Epidermal melanocyte (primary cell): ENCODE results near the gene KCNN2.

Source experiments
- DNase-seq: peaks from one replicate; pipeline ENCODE4 v3.0.0; 2011; ENCODE audit warnings: low spot score; ENCODE audit not compliant: insufficient read length

KCNN2 gene

DNA sequence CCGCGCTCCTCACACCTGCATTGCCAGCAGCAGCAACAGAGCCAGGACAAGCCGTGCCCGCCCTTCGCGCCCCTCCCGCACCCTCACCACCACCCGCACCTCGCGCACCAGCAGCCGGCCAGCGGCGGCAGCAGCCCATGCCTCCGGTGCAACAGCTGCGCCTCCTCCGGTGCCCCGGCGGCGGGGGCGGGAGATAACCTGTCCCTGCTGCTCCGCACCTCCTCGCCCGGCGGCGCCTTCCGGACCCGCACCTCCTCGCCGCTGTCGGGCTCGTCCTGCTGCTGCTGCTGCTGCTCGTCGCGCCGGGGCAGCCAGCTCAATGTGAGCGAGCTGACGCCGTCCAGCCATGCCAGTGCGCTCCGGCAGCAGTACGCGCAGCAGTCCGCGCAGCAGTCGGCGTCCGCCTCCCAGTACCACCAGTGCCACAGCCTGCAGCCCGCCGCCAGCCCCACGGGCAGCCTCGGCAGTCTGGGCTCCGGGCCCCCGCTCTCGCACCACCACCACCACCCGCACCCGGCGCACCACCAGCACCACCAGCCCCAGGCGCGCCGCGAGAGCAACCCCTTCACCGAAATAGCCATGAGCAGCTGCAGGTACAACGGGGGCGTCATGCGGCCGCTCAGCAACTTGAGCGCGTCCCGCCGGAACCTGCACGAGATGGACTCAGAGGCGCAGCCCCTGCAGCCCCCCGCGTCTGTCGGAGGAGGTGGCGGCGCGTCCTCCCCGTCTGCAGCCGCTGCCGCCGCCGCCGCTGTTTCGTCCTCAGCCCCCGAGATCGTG lies 517 bp downstream of the KCNN2 start:
- DNase-seq: no peak

DNA sequence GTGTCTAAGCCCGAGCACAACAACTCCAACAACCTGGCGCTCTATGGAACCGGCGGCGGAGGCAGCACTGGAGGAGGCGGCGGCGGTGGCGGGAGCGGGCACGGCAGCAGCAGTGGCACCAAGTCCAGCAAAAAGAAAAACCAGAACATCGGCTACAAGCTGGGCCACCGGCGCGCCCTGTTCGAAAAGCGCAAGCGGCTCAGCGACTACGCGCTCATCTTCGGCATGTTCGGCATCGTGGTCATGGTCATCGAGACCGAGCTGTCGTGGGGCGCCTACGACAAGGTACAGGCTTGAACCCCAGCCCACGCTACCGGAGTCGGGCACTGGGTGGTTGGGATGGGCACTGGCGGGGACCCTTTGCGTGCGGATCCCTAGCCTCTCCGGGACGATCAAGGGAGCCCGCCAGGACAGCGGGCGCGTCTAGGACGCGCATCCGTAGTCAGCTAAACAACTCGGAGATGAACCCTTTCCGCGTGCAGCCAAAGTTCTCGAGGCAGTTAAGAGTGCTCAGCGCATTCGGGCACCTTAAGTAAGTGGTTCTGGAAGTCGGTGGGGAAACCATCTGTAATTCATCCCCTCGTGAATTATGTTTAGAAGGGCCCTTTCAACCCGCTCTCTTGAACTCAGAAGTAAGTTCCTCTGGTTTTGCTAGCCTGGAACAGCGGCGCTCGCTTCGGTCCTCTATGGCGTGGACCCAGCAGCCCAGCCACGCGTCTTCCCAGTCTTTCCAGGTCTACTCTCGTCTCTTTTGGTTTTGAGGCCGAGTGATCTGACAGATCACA lies 1.3 kb downstream of the KCNN2 start:
- no peak for DNase-seq

DNA sequence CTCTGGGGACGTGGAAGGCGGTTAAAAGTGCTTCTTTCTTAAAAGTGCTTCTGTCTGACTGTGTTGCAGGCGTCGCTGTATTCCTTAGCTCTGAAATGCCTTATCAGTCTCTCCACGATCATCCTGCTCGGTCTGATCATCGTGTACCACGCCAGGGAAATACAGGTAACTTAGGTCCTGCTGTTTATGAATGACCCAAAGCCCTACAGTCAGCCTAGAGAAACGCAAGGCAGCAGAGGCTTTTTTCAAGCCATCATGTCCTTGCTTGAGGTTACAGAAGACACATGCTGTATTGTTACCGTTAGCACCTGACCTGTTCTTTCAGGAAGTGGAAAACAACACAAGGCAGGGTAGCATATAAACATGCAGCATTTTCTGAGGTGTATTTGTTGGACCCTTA lies 2.0 kb downstream of the KCNN2 start:
- DNase-seq: no peak

DNA sequence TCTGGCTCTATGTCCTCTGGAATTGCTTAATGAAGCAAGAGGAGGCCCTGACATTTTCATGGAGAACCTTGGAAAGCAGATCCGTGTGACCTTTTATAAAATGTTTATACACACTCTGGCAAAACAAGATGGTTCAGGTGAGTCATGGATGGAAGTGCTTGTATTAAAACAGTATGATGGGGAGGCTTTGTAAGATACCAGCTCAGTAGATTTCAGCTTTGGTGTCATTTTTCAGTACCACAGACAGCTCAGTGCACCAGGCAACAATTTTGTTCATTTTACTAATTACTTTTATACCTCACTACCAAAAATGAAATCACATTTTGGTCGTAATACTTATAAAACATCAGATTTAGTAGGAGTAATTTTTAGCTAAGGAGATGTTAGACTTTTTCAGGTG lies 5.2 kb downstream of the KCNN2 start:
- no peak for DNase-seq

DNA sequence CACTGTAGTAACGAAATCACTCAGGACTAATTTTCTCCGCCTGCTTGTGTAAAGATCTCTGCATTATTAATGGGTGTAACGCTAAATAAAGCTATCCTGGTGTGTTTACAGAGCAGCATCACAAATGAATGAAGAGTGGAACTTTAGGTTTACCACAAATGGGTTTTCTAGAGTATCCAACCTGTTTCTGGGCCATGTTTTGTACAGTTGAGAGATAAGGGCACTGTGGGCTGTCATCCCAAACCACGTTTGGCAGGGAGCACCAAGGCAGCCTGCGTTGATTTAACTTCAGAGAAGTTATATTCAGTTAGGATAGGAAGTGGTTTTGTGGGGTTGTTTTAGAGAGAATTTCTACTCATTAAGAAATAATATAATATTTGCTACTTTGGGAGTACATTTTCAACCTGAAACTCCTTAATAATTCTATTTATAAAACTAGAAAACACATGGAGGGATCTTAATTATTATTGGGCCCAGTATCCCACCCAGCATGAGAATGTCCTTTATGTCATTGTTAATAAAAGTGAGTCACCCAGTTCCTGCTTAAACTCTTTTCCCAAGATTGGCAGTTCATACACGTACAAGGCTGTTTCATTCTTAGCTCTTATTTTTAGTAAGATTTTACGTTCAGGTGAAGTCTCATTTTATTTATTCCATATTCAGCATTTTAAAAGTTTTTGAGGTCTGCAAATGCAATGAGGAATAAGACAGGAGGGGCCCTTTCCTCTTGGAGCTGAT lies 8.0 kb downstream of the KCNN2 start:
- DNase-seq: no peak

DNA sequence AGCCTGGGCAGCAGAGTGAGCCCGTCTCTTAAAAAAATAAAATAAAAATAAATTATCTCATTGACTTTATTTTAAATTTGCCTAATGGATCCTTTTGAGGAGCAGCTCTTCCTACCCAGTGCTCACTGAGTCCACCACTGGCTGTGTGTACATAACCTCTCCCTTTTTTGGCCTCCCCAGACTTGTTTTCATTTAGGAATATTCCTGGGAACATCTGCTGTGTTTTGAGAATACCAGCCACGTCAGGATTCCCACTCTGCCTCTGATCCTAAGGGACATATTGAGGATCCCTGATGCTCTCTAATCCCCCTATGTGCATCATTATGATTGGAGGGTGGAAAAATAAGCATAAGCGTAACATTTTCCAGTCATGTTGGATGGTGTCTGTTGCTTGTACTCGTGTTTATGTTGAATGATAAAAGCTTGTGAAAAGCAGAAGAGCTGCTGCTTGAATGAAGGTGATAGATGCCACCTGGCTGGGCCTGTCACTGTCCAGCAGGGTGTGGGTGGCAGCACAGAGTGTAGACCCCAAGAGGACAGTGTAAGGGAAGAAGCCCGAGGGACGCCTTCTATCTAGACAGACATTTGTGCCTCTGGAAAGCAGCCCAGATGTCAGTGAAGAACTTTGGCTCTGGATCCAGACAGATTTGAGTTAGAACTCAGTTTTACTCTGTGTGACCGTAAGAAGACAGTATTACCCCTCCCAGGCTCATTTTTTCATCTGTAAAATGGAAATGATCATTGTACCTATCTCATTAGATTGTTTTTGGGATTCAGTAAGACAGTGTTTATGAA lies 15.4 kb downstream of the KCNN2 start:
- no peak for DNase-seq

DNA sequence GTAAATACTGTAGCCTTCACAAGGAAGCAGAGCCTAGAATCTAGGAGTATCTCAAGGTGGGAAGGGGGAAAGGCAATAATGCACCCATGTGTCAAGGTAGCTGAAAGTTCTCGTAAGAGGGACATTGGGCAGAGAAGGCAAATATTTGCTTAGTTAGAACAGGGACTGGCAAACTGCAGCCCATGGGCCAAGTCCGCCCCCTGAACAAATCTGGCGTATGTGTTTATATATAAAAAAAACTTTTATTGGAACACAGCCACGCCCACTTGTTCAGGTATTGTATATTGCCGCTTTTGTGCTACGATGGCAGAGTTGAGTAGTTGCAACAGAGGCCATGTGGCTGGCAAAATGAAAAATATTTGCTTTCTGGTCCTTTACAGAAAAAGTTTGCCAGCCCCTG lies 16.1 kb downstream of the KCNN2 start:
- DNase-seq: no peak

DNA sequence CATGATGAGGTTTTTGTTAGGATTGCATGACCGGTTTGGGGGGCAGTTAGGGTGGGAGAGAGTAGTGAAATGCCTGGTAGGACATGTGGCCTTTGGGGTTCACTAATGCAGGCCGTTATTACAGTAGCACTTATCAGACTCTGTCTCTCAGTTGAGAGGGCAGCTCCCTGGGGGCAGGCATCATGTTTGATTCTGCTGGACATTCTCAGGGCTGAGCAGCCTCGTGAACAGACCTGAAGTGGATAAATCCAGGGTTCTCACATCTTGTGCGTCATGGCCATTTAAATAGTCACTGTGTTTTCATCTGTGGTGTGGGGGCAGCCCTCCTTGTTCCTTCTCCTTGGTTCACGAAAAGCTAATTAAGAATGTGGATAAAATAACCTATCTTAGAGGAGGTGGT lies 18.9 kb downstream of the KCNN2 start:
- DNase-seq: no peak

DNA sequence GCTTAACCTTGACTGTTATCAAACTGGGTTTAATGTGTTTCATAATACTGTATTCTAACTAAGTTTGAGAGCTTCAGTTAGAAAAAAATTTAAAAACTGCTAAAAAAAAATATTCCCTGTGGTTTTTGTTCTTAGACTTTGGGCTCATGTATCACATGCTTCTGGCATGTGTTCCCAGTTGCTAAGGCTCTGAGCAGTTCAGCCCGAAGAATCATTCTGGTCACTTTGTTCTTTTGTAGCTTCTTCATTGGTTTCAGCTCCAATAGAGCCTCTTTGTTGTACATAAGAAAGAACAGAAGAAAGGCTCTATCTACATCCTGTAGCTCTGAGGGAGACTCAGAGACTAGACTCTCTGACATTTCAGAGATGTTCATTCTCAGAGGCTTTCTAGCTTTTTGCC lies 25.6 kb downstream of the KCNN2 start:
- peak; percentile 56 for DNase-seq

DNA sequence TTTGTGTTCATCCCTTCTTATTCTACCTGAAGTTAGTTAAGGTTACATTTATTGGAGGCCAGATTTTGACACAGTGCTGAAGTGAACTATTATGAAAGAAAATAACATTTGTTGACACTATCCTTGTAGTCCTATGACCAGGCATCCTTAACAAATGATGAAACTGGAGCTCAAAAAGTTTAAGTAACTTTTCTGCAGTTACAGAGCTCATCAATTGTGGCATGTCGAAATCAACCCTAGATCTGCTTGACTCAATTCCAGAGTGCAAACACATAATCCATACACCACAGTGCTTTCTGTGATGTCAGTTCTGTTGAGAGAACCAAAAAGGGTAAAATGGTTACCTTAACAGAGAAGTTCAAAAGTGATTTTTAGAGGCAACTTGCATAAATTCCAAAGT lies 28.6 kb downstream of the KCNN2 start:
- DNase-seq: no peak

DNA sequence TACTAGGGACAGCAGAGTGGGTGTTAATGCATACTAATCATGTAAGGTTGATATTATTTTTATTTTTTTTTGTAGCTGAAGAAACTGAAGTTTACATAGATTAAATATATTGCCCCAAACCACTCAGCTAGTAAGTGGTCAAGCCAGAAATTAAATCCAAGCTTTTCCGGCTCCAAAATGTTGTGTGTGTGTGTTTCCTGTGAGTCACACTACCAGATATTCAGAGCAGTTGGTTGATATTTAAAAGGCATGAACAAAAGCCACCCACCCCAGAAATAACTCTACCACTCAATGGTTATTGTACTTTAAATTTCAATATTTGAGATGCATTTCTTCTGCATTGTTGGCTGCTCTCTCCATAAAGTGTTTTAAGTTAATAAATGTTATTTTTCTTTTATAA lies 29.5 kb downstream of the KCNN2 start:
- no peak for DNase-seq

DNA sequence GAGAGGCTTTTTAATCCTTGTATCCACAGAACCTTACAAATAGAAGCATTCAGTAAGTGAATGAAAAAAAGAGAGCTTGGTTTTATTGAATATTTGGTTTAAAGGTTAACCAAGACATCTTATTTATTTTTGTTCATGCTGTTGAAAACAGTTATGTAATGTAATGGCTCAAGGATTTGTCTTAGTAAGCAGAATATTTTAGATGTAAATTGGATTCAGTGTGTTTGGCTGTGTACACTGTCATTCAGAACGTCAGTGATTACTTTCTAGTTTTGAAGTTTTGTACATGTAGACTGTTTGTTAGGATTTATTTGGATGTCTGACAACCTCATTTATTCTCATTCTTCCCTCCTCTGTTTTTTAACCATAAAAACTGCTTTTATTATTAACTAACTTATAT lies 31.3 kb downstream of the KCNN2 start:
- no peak for DNase-seq

DNA sequence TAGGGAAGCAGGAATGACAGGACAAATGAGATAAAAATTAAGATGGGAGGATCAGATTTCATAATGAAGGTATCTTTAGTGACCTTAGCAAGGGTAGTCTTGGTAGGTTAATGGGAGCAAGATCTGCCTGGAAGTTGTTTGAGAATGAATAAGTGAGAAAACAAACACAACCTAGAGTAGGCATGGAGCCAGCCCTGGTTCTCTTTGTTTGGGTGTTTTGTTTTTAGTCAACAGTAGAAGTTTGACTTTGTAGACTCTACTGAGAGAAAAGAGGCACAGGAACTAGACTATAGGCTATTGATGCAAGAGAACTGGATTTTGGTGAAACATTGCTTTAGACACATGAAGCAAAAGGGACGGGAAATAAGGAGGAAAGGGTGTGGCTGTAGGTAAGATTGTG lies 40.3 kb downstream of the KCNN2 start:
- DNase-seq: no peak

DNA sequence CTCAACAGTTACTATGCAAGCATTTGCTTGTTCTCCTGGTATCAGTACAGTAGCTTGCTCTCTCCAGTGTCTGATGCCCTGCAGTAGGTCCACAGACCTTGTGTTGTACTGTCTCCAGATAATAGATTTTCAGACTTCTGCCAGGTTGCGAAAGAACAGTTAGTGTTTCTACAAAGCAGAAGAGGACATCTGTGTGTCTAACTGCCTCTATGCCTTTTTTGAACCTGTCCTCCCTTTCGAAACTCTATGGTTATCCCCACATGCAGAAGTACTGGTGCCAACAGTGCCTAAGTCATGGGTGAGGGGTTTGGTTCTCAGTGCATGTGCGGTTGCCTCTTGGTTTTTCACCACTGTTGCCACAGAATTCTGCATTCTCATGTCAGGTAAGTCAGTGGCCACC lies 45.9 kb downstream of the KCNN2 start:
- DNase-seq: no peak

DNA sequence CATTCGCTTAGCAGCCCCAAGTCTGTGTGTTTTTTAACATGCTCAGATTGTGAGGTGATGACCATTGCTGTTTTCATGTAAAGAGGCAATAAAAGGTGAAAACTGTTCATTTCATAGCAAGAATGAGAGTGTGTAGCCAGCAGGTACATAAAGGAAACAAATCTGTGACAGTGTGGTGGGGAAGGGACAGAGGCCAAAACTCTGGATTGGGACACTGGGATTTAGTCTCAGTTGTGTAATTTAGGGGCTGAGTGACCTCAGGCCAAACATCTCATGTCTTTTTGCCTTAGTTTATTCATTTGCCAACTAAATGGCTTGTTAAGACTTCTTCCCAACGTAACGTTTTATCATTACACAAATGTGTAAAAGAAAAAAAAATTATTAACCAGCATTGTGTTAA lies 47.0 kb downstream of the KCNN2 start:
- DNase-seq: no peak

DNA sequence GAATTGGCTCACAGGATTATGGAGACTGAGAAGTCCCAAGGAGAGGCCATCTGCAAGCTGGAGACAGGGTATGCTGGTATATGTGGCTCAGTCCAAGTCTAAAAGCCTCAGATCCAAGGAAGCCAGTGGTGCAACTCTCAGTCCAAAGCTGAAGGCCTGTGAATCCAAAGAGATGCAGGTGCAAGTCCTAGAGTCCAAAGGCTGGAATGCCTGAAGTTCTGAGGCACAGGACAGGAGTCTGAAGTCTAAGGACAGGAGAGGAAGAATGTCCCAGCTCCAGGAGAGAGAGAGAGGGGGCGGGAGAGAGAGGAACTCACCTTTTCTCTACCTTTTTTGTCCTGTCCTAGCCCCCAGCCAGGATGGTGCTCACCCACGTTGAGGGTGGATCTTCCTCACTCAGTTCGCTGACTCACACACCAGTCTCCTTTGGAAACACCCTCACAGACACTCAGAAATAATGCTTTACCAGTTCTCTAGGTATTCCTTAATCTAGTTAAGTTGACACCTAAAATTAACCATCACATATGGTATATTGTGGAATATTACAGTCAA lies 49.6 kb downstream of the KCNN2 start:
- no peak for DNase-seq

DNA sequence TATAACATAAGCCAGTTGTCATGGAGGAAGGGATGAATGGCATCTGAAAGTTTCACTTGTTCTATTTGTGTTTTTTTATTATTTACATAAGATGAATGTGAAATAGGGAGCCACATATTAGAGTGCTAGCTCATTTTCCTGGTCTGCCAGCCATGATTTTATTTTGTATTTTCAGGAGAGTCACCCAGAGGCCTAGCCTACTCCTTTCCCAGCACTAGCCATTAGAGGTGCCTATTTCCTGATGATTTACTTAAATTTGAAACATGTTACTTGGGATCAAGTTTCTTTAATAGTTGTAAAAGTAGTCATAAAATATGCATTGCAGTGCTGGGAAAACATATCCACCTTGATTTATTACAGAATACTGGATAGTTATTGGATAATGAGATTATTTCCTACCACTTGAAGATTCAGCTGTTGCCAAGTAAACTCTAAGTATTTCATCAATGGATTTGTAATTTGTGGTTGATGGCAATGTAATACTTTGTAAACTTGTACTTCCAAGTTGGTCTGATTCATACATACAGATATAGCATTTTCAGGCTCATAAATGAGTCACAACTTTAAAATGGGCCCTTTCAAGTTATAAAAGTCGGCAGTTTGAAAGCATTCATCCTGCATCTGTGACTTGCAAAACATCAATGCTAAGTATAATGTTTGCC lies 50.8 kb downstream of the KCNN2 start:
- DNase-seq: no peak

DNA sequence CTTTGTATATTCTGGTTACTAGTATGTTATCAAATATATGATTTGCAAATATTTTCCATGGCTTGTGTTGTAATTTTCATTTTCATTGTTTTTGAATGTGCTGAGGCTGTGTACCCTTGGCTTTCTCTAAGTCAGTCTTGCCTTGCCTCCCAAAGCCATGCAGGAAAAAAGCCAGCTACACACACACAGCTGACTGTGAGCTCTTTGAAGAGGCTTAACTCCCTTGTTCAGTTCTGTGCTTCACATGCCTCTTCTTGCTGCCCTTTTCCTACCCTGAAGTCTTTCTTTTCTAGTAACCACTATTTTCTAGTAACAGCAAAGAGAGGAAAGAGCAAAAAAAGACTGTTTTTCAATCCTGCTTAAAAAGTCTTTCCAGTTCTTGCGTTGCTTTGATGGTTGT lies 53.9 kb downstream of the KCNN2 start:
- DNase-seq: no peak

DNA sequence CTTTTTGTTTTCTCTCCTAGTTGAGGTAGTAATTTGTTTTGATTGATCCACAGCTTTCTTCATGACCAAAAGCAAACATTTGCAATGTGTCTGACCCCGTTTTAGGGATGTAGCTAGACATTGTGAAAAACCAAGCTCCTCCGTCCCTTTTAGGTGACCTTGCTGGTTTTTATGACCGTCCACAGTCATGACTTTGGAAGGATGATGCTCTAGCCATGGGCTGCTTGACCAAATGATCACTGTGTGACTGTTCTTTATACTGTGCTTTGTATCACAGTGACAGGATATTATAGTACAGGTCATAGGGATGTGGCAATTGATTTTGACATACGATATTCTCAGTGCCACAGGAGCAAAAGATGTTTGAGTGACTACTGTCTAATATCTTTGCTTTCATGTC lies 54.4 kb downstream of the KCNN2 start:
- DNase-seq: no peak

DNA sequence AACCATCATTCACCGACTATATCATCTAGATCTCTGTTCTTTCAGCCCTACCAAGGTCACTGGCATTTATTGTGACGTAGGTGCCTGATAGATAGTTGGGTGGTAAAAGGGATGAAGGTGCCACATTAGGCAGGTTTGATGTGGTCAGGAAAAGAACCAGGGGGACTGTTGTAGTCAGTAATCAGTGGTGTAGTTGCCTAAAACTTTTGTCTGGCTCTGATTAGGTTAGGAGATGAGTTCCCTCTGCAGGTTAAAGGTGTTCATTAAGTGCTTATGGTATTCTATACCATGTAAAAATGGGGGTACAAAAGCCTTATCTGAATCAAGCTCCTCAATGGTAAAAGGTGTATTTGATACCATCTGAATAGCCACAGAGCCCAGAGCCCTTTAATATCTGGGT lies 55.6 kb downstream of the KCNN2 start:
- DNase-seq: no peak
